ENCODE data around the gene DUSP6.

DNA sequence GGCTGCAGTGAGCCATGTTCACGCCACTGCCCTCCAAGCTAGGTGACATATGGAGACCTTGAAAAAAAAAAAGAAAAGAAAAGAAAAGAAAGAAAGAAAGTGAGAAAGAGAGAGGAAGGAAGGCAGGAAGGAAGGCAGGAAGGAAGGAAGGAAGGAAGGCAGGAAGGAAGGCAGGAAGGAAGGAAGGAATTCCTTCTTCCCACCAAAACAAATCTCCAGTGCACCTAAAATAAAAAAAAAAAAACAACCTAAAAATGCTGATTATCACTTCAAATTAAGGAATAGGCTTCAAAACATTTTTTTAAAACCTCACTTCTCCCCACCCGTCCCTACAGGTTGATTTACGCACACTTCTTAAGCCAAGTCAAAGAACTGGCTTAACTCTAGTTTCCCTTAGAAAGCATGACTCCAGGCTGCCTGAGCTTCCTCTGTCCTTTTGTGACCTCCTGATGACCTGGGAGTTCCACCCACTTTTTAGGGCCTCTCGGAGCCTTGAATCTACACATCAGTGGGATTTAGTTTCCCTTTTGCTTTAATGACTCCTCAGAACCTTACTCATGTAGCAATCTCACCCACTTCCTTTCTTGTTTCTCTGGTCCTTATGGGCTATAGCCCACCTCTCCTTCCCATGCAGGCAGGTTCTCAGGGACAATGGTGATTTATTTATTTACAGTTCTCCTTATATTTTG, 18.6 kb downstream of the DUSP6 start:
- TF ChIP-seq, protein P1, sequence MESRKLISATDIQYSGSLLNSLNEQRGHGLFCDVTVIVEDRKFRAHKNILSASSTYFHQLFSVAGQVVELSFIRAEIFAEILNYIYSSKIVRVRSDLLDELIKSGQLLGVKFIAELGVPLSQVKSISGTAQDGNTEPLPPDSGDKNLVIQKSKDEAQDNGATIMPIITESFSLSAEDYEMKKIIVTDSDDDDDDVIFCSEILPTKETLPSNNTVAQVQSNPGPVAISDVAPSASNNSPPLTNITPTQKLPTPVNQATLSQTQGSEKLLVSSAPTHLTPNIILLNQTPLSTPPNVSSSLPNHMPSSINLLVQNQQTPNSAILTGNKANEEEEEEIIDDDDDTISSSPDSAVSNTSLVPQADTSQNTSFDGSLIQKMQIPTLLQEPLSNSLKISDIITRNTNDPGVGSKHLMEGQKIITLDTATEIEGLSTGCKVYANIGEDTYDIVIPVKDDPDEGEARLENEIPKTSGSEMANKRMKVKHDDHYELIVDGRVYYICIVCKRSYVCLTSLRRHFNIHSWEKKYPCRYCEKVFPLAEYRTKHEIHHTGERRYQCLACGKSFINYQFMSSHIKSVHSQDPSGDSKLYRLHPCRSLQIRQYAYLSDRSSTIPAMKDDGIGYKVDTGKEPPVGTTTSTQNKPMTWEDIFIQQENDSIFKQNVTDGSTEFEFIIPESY (IDR thresholded peaks at IDR 0.05) = no peak
- TF ChIP-seq BHLHE40 (IDR thresholded peaks at IDR 0.05; ENCODE audit: borderline replicate concordance in 1 of 2, low read depth in 2 of 2, low read length in 1 of 2) (no peak), POLR2A (IDR thresholded peaks at IDR 0.05; ENCODE audit: low read depth, low read length) (no peak), TCF12 (IDR thresholded peaks at IDR 0.05; ENCODE audit: low read depth, low read length) (no peak), NFYB (IDR thresholded peaks at IDR 0.05; ENCODE audit: insufficient read depth, low read depth, low read length) (no peak)
